Thymus (tissue), 11 donors: ENCODE results near the gene SUN5. TPM values are rescaled to one million over a fixed set of nuclear protein-coding genes. Genes with fewer than 3 reads are reported as not detected.

ENCODE experiments used
- DNase-seq, 9 donors: peaks; one replicate each; pipeline ENCODE4 v3.0.0-alpha.2; 2013; ENCODE audit warnings: low spot score in 9 of 9, low read depth in 6 of 9, missing footprints in 1 of 9
- H3K27ac ChIP-seq, 2 donors: one replicate each; pipeline ENCODE4 v1.5.1; 2013; ENCODE audit warnings: control low read depth in 1 of 2, low read depth in 1 of 2, low read length in 1 of 2, mild to moderate bottlenecking in 1 of 2, moderate library complexity in 1 of 2
- H3K27me3 ChIP-seq, 2 donors: one replicate each; pipeline ENCODE4 v1.5.1; 2013; ENCODE audit warnings: low read length in 1 of 2; ENCODE audit not compliant: control insufficient read depth in 2 of 2, insufficient read depth in 1 of 2
- H3K36me3 ChIP-seq, 2 donors: one replicate each; pipeline ENCODE4 v1.5.1; 2013; ENCODE audit warnings: low read length in 1 of 2, mild to moderate bottlenecking in 1 of 2, moderate library complexity in 1 of 2; ENCODE audit not compliant: control insufficient read depth in 2 of 2, insufficient read depth in 2 of 2
- H3K4me1 ChIP-seq, 2 donors: one replicate each; pipeline ENCODE4 v1.5.1; 2013; ENCODE audit warnings: low read length in 2 of 2; ENCODE audit not compliant: control insufficient read depth in 2 of 2, insufficient read depth in 2 of 2
- H3K4me3 ChIP-seq, 2 donors: one replicate each; pipeline ENCODE4 v1.5.1; 2013; ENCODE audit warnings: low read length in 2 of 2, control low read depth in 1 of 2, mild to moderate bottlenecking in 1 of 2
- H3K9me3 ChIP-seq, 2 donors: one replicate each; pipeline ENCODE4 v1.5.1; 2013; ENCODE audit warnings: low read length in 1 of 2, mild to moderate bottlenecking in 1 of 2; ENCODE audit not compliant: control insufficient read depth in 2 of 2, insufficient read depth in 1 of 2
- WGBS: extraction: QIAGEN DNeasy Blood & Tissue Kit; methylation state at CpG from one replicate; pipeline ENCODE4 v1.1.7; 2013; 5-methylcytosine and 5-hydroxymethylcytosine counted together
- polyA plus RNA-seq: library from polyadenylated mRNA; stranded (reverse); fragments of 200-250 nt; gene quantifications from one replicate; pipeline ENCODE4 v1.2.3, GENCODE V29; 2013
- total RNA-seq: library from RNA; stranded (reverse); fragments of 120-200 nt; gene quantifications from one replicate; pipeline ENCODE4 v1.2.4, GENCODE V29; 2013
- donor health status: healthy.

SUN5 gene
- total and polyA plus RNA-seq, 2 donors, result not detected

- Histone ChIP-seq H3K4me3 (no peak overlapping the region), H3K9me3 (peaks cover 1 to 10% of the 10 kb centered on the region in 2 donors), H3K27me3 (no peaks in the 10 kb centered on the region), H3K36me3 (no peaks in the 10 kb centered on the region), H3K4me1 (peaks cover 0 to 2% of the 10 kb centered on the region in 2 donors), H3K27ac (no peak overlapping the region)
- 91% methylated on average over 9 of the region's 9 CpGs for WGBS
- DNase-seq, result no peak
These were observed 3.3 kb downstream of the SUN5 start for GRCh38 chr20:33000802-33001466.

DNA sequence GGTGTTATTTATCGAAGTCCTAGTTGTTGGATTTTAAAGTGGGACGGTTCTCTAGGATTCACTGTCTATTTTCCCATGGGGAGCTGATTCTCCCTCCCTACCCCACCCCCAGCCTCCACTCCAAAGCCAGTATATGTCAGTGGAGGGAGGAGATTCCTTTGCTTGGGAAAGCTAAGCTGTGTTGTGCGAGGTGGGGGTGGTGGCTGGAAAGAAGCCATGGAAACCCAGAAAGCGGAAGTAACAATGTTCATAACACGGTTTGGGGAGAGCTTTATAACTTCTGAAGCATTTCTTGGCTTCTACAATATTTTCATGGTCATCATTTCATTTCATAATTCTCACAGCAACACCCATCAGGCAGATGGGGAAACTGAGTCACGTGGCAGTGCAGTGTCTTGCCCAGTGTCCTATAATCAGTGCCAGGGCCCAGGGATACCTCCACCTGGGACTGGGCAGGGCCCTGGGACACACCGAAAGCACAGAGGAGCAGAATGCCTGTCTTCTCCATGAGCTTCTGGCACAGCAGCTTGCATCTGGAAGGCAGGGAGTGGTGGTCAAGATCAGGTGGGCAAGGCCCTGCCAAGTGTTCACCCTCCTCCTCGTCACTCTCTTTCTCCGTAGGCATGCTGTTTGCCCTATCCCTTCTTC is 4.5 kb downstream of the SUN5 start:
- Histone ChIP-seq H3K9me3 (peaks cover 1 to 6% of the 10 kb centered on the region in 2 donors), H3K36me3 (no peaks in the 10 kb centered on the region), H3K27ac (no peak overlapping the region), H3K4me1 (no peaks in the 10 kb centered on the region), H3K4me3 (no peak overlapping the region), H3K27me3 (no peaks in the 10 kb centered on the region)
- no peak for DNase-seq
- WGBS, result 68% methylated on average over 9 of the region's 9 CpGs

- H3K9me3 ChIP-seq, result peaks cover 1 to 3% of the 10 kb centered on the region in 2 donors
- peaks cover 5 to 20% of the 10 kb centered on the region in 2 donors for H3K4me1 ChIP-seq
- H3K36me3 ChIP-seq, result no peaks in the 10 kb centered on the region
- H3K27ac ChIP-seq, result no peak overlapping the region
- no peak for DNase-seq
- H3K27me3 ChIP-seq, result no peaks in the 10 kb centered on the region
- H3K4me3 ChIP-seq, result no peak overlapping the region
- WGBS, result 92% methylated on average over 2 of the region's 2 CpGs
These were observed 6.8 kb downstream of the SUN5 start for GRCh38 chr20:32997431-32997830.

DNA sequence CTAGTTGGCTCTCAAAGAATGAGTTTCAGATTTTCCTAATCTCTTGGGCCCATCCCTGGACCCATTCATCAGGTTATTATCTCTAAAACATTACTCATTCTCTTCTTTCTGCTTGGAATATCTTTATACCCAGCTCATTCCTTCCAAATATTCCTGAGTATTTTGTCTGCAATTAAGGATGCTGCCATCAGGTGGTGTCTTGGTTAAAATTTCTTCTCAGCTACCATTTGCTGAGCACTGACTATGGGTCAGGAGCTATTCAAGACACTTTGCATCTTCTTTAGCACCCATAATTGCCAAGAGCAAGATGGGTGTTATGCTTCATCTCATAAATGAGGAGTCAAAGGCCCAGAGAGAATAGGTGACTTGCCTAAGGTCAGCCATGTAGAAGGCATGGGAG is 8.4 kb downstream of the SUN5 start:
- H3K4me3 ChIP-seq, result no peak overlapping the region
- H3K9me3 ChIP-seq, result peaks cover 1 to 3% of the 10 kb centered on the region in 2 donors
- no peaks in the 10 kb centered on the region for H3K27me3 ChIP-seq
- H3K27ac ChIP-seq, result no peak overlapping the region
- H3K36me3 ChIP-seq, result no peaks in the 10 kb centered on the region
- no peak for DNase-seq
- H3K4me1 ChIP-seq, result peaks cover 17 to 36% of the 10 kb centered on the region in 2 donors

GRCh38 chr20:32993496-32994050 is 10.7 kb downstream of the SUN5 start:
- H3K9me3 ChIP-seq, result peaks cover 1 to 3% of the 10 kb centered on the region in 2 donors
- peak in 3 of 9 donors; percentile 48 to 82 (median 57) for DNase-seq
- peak overlapping the region; percentile 43 to 71 for H3K27ac ChIP-seq
- WGBS, result 81% methylated on average over 8 of the region's 8 CpGs
- no peaks in the 10 kb centered on the region for H3K36me3 ChIP-seq
- no peak overlapping the region for H3K4me3 ChIP-seq
- peaks cover 25 to 46% of the 10 kb centered on the region in 2 donors for H3K4me1 ChIP-seq
- H3K27me3 ChIP-seq, result no peaks in the 10 kb centered on the region

- H3K36me3 ChIP-seq, result no peaks in the 10 kb centered on the region
- peaks cover 1 to 3% of the 10 kb centered on the region in 2 donors for H3K9me3 ChIP-seq
- H3K27ac ChIP-seq, result peak overlapping the region; percentile 64 to 97
- peaks cover 25 to 50% of the 10 kb centered on the region in 2 donors for H3K4me1 ChIP-seq
- WGBS, result 55% methylated on average over 8 of the region's 8 CpGs
- no peaks in the 10 kb centered on the region for H3K27me3 ChIP-seq
- no peak overlapping the region for H3K4me3 ChIP-seq
- peak in 3 of 9 donors; percentile 41 to 73 (median 53) for DNase-seq
These were observed 12.2 kb downstream of the SUN5 start for GRCh38 chr20:32991792-32992641.

DNA sequence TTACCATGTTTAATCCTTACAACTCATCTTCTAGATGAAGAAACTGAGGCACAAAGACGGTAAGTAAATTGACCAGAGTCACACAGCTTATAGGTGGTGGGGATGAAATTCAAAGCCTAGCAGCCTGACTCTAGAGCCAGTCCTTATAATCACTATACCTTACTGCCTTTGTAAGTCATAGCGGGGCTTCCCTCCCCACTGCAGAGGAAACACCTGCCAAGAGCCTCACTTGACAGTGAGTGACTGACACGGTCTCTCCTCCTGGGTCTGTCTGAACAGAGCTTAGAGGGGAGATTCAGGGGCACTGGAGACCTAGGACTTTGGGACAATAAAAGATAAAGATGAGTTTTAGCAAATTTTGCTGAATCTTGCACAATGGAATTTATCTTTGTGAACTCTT is 12.8 kb downstream of the SUN5 start:
- no peak overlapping the region for H3K4me3 ChIP-seq
- DNase-seq, result peak in 8 of 9 donors; percentile 50 to 91 (median 76)
- peaks cover 1 to 3% of the 10 kb centered on the region in 2 donors for H3K9me3 ChIP-seq
- no peaks in the 10 kb centered on the region for H3K36me3 ChIP-seq
- H3K4me1 ChIP-seq, result peaks cover 25 to 50% of the 10 kb centered on the region in 2 donors
- H3K27me3 ChIP-seq, result no peaks in the 10 kb centered on the region
- peak overlapping the region; percentile 64 to 97 for H3K27ac ChIP-seq
- 4% methylated on average over 3 of the region's 3 CpGs for WGBS

- no peak for DNase-seq
- Histone ChIP-seq H3K36me3 (no peaks in the 10 kb centered on the region), H3K27ac (peak overlapping the region in 1 of 2 donors; percentile 97), H3K4me1 (peaks cover 25 to 50% of the 10 kb centered on the region in 2 donors), H3K4me3 (no peak overlapping the region), H3K27me3 (no peaks in the 10 kb centered on the region), H3K9me3 (peaks cover 0 to 1% of the 10 kb centered on the region in 2 donors)
- WGBS, result 93% methylated on average over 3 of the region's 3 CpGs
These were observed 13.8 kb downstream of the SUN5 start for GRCh38 chr20:32990426-32990825.
